ENCODE data around the gene FHL3. TPM values are rescaled to one million over a fixed set of nuclear protein-coding genes. Genes with fewer than 3 reads are reported as not detected.
A peak's percentile ranks its signal among the peaks of the same experiment; 100 is the strongest.

FHL3 gene
- total and polyA plus RNA-seq, 9 of the 15 experiments (the other 6 are each of a cell fraction or from before 2014, with no cell fraction given), result 6.1 to 144 (median 34.1) TPM

GRCh38 chr1:38047603-38048141, 42.4 kb upstream of the FHL3 start (continued):
- TF ChIP-seq REST (IDR thresholded peaks at IDR 0.05; ENCODE audit: borderline replicate concordance) (peak; percentile 82), REST (CRISPR knock-in tag; IDR thresholded peaks at IDR 0.05; ENCODE audit: low read depth) (no peak), MBD2 (IDR thresholded peaks at IDR 0.05; ENCODE audit: borderline replicate concordance, low read depth) (no peak), PBX2 (CRISPR knock-in tag; IDR thresholded peaks at IDR 0.05; ENCODE audit: low read depth) (no peak), PBX2 (tag; conservative IDR thresholded peaks at IDR 0.05; ENCODE audit: low read depth) (no peak), PCBP1 (IDR thresholded peaks at IDR 0.05; ENCODE audit: low read depth, low read length, poor library complexity, severe bottlenecking) (peak; percentile 2), CBX8 (IDR thresholded peaks at IDR 0.05; ENCODE audit: borderline replicate concordance, extremely low read depth, low read depth, low read length, poor library complexity, severe bottlenecking) (no peak), STAG1 (CRISPR knock-in tag; IDR thresholded peaks at IDR 0.05; ENCODE audit: borderline replicate concordance) (no peak), ZNF197 (CRISPR knock-in tag; IDR thresholded peaks at IDR 0.05; ENCODE audit: low read depth) (no peak), ARID3A (IDR thresholded peaks at IDR 0.05; ENCODE audit: borderline replicate concordance, low read depth, low read length) (no peak), ZNF384 (IDR thresholded peaks at IDR 0.05; ENCODE audit: low read depth, low read length) (no peak), THAP7 (CRISPR knock-in tag; IDR thresholded peaks at IDR 0.05) (no peak)
